Endothelial cell of umbilical vein (primary cell): ENCODE data around the gene KCTD10. TPM values are rescaled to one million over a fixed set of nuclear protein-coding genes. Genes with fewer than 3 reads are reported as not detected.

Experiments used
- BruUV-seq: library from RNA; stranded (reverse); fragments of 400-500 nt; replicated peaks from 2 replicates; lab custom pipeline; 2021; lab: Mats Ljungman, UMichigan
- CTCF ChIA-PET: fragments of 300-600, 350-600 bp; sonication (Branson Sonifier 250); formaldehyde crosslinking; loops from one replicate; lab custom pipeline; 2021; ENCODE audit warnings: antibody characterized with exemption, inconsistent platforms; lab: Charles Lee
- POLR2A ChIA-PET: fragments of 300-600, 350-600 bp; sonication (Branson Sonifier 250); formaldehyde crosslinking; loops from one replicate; lab custom pipeline; 2021; ENCODE audit warnings: antibody characterized with exemption, inconsistent platforms; lab: Charles Lee
- DNase-seq: peaks from one replicate; pipeline ENCODE4 v3.0.0-alpha.2; 2011; ENCODE audit warnings: low read depth, low spot score
- FAIRE-seq: peaks from 2 replicates; lab custom pipeline; 2011; peaks lifted over from hg19 to GRCh38; lab: Jason Lieb, UNC
- H2AFZ ChIP-seq: 2 replicates; pipeline ENCODE4 v1.6.0; 2012; ENCODE audit warnings: low read depth, low read length, control low read depth, inconsistent platforms
- H3K27ac ChIP-seq: 2 replicates; pipeline ENCODE4 v1.5.1; 2011; ENCODE audit warnings: low read depth, mild to moderate bottlenecking, control low read depth, low read length, moderate library complexity; ENCODE audit not compliant: insufficient read depth
- H3K27me3 ChIP-seq, 2 experiments: 2 replicates each; pipeline versions ENCODE4 v1.6.0 to v1.6.1; 2011; ENCODE audit warnings: low read length in 2 of 2, mixed read lengths in 1 of 2; ENCODE audit not compliant: control insufficient read depth in 2 of 2, insufficient read depth in 2 of 2
- H3K36me3 ChIP-seq, 2 experiments: 2 replicates in 1 of 2; 3 replicates in 1 of 2; pipeline ENCODE4 v1.5.1; 2011; ENCODE audit warnings: low read length in 2 of 2, mild to moderate bottlenecking in 1 of 2, moderate library complexity in 1 of 2; ENCODE audit not compliant: control insufficient read depth in 2 of 2, insufficient read depth in 2 of 2; ENCODE audit errors: extremely low read depth in 1 of 2
- H3K4me1 ChIP-seq: 3 replicates; pipeline ENCODE4 v1.5.1; 2011; ENCODE audit warnings: mild to moderate bottlenecking, low read length; ENCODE audit not compliant: control insufficient read depth, insufficient read depth; ENCODE audit errors: extremely low read depth
- H3K4me2 ChIP-seq: 2 replicates; pipeline ENCODE4 v1.6.1; 2011; ENCODE audit warnings: low read length, control low read depth, mixed read lengths; ENCODE audit not compliant: insufficient read depth
- H3K4me3 ChIP-seq, 3 experiments: fragments of 200-600 bp in 1 of 3; sonication (generic), shearing (Covaris generic) in 1 of 3; replicated peaks in 1 of 3; 2 replicates each; pipeline ENCODE4 v1.5.1; 2011 to 2016; ENCODE audit warnings: control low read depth in 3 of 3, low read length in 3 of 3, mild to moderate bottlenecking in 2 of 3, inconsistent platforms in 1 of 3, low read depth in 1 of 3, moderate library complexity in 1 of 3; ENCODE audit not compliant: insufficient read depth in 1 of 3
- H3K79me2 ChIP-seq: 2 replicates; pipeline ENCODE4 v1.6.0; 2012; ENCODE audit warnings: low read length, inconsistent platforms; ENCODE audit not compliant: control insufficient read depth, insufficient read depth
- H3K9ac ChIP-seq: replicated peaks from 2 replicates; pipeline ENCODE3; 2011; ENCODE audit warnings: low read length, control low read depth; ENCODE audit not compliant: insufficient read depth; ENCODE audit errors: extremely low read depth
- H3K9me1 ChIP-seq: replicated peaks from 3 replicates; pipeline ENCODE4 v1.6.0; 2011; ENCODE audit warnings: mild to moderate bottlenecking, low read length; ENCODE audit not compliant: control insufficient read depth, insufficient read depth; ENCODE audit errors: extremely low read depth
- H3K9me3 ChIP-seq: replicated peaks from 2 replicates; pipeline ENCODE4 v1.5.1; 2012; ENCODE audit warnings: low read length, inconsistent platforms; ENCODE audit not compliant: control insufficient read depth, insufficient read depth
- H4K20me1 ChIP-seq: replicated peaks from 2 replicates; pipeline ENCODE3; 2011; ENCODE audit warnings: mild to moderate bottlenecking, low read length; ENCODE audit not compliant: control insufficient read depth, insufficient read depth; ENCODE audit errors: extremely low read depth
- EZH2 ChIP-seq: IDR thresholded peaks from 2 replicates; pipeline ENCODE4 v1.6.1; 2012; ENCODE audit warnings: borderline replicate concordance, low read depth, mild to moderate bottlenecking, moderate library complexity, low read length, inconsistent platforms; ENCODE audit not compliant: severe bottlenecking
- FOS ChIP-seq: IDR thresholded peaks from 2 replicates; pipeline ENCODE4 v1.6.1; 2011; ENCODE audit warnings: mild to moderate bottlenecking, low read length, moderate library complexity, borderline replicate concordance; ENCODE audit not compliant: insufficient read depth
- GATA2 ChIP-seq: IDR thresholded peaks from 2 replicates; pipeline ENCODE4 v1.7.0; 2011; ENCODE audit warnings: low read depth, mild to moderate bottlenecking, moderate library complexity, mixed read lengths, low read length; ENCODE audit not compliant: insufficient read length, insufficient read depth
- JUN ChIP-seq: IDR thresholded peaks from 2 replicates; pipeline ENCODE4 v1.6.1; 2011; ENCODE audit warnings: borderline replicate concordance, low read depth; ENCODE audit not compliant: insufficient read length, insufficient read depth
- POLR2A ChIP-seq: IDR thresholded peaks from 2 replicates; pipeline ENCODE4 v1.6.1; 2012; ENCODE audit warnings: low read depth, mild to moderate bottlenecking, control low read depth, low read length
- POLR2AphosphoS5 ChIP-seq: IDR thresholded peaks from 2 replicates; pipeline ENCODE4 v1.6.1; 2012; ENCODE audit warnings: low read depth, mild to moderate bottlenecking, control low read depth, low read length, moderate library complexity; ENCODE audit not compliant: insufficient read depth
- dilution Hi-C: fragments of 300-500 bp; cut with MboI; formaldehyde crosslinking; loops from one replicate; pipeline ENCODE4 v1.15.0; 2019; ENCODE audit warnings: low sequenced_read_pairs; ENCODE audit not compliant: extremely low pct_ligation_motif_present
- intact Hi-C: fragments of 100-400 bp; cut with micrococcal nuclease; formaldehyde crosslinking; loops from one replicate; pipeline ENCODE4 v1.10.0; 2022
- polyA plus RNA-seq, 4 experiments: library from polyadenylated mRNA; depleted of rRNA in 3 of 4; stranded (reverse) in 3 of 4; unstranded in 1 of 4; fragments of >200 nt; gene quantifications; 2 replicates each; pipeline versions ENCODE4 v1.2.1 to v1.2.3, GENCODE V29; 2011 to 2012; ENCODE audit warnings: missing spikeins in 1 of 4
- total RNA-seq: library from RNA; stranded (reverse); gene quantifications from 2 replicates; pipeline ENCODE4 v1.2.3, GENCODE V29; 2021
- TF ChIP-seq, protein P1 (sequence below): IDR thresholded peaks from 2 replicates; pipeline ENCODE4 v1.6.1; 2011; ENCODE audit not compliant: insufficient read depth, insufficient read length
- TF ChIP-seq, protein P2 (sequence below), 2 donors: IDR thresholded peaks; 1 replicate in 1 of 2; 2 replicates in 1 of 2; pipeline ENCODE4 v1.5.1; 2011; ENCODE audit warnings: low read length in 2 of 2, mild to moderate bottlenecking in 2 of 2, moderate library complexity in 2 of 2, control low read depth in 1 of 2, inconsistent platforms in 1 of 2, low read depth in 1 of 2; ENCODE audit not compliant: insufficient read depth in 1 of 2; ENCODE audit errors: extremely low read depth in 1 of 2

Gene KCTD10
- total and polyA plus RNA-seq, 2 donors (not counting 3 experiments of a cell fraction or from before 2014, with no cell fraction given), result 101 to 112 TPM

DNA sequence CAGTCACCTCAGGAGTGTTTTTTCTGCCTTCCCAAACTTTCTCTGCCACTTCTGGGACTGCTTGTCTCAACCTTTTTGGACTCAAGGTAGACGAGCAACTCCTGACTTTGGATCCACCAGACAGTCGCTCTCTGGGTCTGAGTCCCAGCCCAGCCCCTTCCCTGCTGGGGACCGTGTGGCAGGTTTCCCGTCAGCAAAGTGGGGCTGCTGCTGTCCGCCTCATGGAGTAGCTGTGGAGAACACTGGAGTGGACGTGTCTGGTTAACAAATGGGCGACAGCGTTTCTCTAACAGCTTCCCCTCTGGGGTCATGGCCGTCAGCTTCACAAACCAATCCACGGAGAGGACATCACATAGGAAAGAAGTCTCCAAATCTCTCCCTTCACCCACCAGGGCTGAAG lies 54.8 kb downstream of the KCTD10 start:
- Histone ChIP-seq H3K36me3 (no peaks in the 10 kb centered on the region), H3K27ac (no peak overlapping the region), H3K9me1 (no peaks in the 10 kb centered on the region), H4K20me1 (no peaks in the 10 kb centered on the region), H2AFZ (no peak overlapping the region), H3K4me3 (no peak overlapping the region), H3K9me3 (no peaks in the 10 kb centered on the region), H3K27me3 (peaks cover 0 to 2% of the 10 kb centered on the region in 2 experiments), H3K9ac (no peak overlapping the region), H3K79me2 (no peaks in the 10 kb centered on the region), H3K4me2 (no peak overlapping the region), H3K4me1 (no peaks in the 10 kb centered on the region)
- ChIA-PET CTCF (interaction anchor here (1.2 to 2.2 kb wide), 2 partner anchors 11 to 28 kb away, joined by 4 to 10 read pairs; no protein-coding TSS in a partner anchor), POLR2A (no interaction called here)
- dilution Hi-C loops, result no loop called here
- no TSS peak for BruUV-seq
- no peak for DNase-seq
- no peak for FAIRE-seq
- intact Hi-C loops, result no loop called here
- TF ChIP-seq FOS, result no peak
- no peak for TF ChIP-seq GATA2
- TF ChIP-seq JUN, result no peak
- TF ChIP-seq POLR2A, result no peak
- TF ChIP-seq EZH2, result no peak
- TF ChIP-seq POLR2AphosphoS5, result no peak
- TF ChIP-seq, protein P1, sequence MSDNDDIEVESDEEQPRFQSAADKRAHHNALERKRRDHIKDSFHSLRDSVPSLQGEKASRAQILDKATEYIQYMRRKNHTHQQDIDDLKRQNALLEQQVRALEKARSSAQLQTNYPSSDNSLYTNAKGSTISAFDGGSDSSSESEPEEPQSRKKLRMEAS, result no peak
- TF ChIP-seq, protein P2, sequence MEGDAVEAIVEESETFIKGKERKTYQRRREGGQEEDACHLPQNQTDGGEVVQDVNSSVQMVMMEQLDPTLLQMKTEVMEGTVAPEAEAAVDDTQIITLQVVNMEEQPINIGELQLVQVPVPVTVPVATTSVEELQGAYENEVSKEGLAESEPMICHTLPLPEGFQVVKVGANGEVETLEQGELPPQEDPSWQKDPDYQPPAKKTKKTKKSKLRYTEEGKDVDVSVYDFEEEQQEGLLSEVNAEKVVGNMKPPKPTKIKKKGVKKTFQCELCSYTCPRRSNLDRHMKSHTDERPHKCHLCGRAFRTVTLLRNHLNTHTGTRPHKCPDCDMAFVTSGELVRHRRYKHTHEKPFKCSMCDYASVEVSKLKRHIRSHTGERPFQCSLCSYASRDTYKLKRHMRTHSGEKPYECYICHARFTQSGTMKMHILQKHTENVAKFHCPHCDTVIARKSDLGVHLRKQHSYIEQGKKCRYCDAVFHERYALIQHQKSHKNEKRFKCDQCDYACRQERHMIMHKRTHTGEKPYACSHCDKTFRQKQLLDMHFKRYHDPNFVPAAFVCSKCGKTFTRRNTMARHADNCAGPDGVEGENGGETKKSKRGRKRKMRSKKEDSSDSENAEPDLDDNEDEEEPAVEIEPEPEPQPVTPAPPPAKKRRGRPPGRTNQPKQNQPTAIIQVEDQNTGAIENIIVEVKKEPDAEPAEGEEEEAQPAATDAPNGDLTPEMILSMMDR (IDR thresholded peaks at IDR 0.05; ENCODE audit: extremely low read depth in 1 of 2, insufficient read depth in 1 of 2, low read depth in 1 of 2, low read length in 2 of 2), result no peak
